ENCODE data around the gene GRID1.

GRCh38 chr10:86197166-86197790, 169.3 kb downstream of the GRID1 start:
- TF ChIP-seq EP300 (IDR thresholded peaks at IDR 0.05; ENCODE audit: low read depth) (no peak), CTCF (IDR thresholded peaks at IDR 0.05) (no peak)
